Stimulated activated CD4-positive, alpha-beta T cell treated with anti-CD3 and anti-CD28 coated beads, Interleukin-4, amount 100 ng/mL, for 1 hour (primary cell): ENCODE measurements around the gene CEP104.
A peak's percentile ranks its signal among the peaks of the same experiment; 100 is the strongest.

Source experiments
- DNase-seq: peaks from one replicate; pipeline ENCODE4 v3.0.0-alpha.2; 2020

CEP104 gene

DNA sequence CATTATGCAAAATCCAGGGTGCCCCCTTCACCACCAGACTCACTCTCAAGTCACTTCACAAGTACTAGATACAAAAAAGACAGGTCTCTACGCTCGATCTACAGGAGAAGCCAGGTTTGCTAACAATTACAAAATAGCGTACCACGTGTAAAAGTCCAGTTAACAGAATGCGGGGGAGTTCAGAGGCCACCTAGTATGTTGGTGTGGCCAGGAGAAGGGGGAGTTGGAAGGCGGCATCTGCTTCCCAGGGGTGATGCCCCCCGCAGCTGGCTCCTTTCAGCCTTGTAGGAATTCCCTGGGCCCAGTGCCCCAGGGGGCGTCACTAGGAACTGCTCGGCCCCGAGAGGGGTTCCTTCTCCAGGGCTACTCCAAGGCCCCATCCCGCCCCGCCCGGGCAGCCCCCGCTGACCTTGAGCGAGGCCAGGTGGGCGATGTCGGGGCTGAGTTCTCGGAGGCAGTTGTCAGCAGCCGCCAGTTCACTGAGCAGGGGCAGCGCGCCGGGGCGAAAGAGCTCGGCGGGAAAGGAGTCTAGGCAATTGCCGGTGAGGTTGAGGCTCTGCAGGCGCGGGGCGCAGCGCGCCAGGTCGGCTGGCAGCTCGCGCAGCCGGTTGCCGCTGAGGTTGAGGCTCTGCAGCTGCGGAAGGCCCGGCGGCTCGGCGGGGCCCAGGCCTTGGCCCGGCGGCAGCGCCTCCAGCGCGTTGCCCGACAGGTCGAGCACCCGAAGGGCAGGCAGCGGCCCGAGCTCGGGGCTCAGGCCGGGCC, 61.4 kb downstream of the CEP104 start:
- no peak for DNase-seq

DNA sequence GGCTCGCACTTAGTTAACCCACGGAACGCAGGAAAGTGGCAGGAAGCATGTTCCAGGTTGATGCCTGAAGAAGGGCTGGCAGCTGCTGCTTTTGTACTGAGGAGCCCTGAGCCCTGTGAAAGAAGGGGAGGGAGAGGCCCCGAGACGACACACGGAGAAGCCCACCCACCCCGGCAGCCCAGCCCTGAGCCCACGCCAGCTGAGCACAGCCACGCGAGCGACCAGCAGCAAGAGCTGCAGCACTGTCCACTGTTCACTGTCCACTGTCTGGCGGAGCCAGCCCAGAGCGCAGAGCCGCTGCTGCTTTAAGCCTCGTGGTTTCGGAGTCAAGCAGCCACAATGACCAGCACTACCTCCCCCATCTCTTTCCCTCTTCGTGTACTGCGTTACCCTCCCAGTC, 66.1 kb downstream of the CEP104 start:
- no peak for DNase-seq

DNA sequence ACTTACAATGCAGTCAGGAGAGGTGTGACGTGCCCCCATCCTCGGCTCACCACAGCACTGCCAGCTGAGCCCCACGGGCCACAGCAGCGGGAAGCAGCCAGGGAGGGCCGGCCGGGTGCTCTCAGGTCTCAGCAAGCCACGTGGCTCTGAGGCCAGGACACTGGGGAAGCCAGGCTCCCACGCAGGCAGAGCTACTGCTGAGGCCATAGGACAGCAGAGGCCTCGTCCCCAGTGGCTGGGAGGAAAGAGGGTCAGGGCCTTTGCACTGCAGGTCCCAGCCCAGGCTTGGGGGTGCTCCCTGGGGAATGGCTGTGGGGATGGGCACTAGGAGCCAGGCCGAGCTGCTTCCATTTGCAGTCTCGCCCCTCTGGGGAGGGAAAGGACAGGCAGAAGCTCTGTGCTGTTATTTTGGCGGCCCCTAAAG, 66.5 kb downstream of the CEP104 start:
- DNase-seq = no peak

DNA sequence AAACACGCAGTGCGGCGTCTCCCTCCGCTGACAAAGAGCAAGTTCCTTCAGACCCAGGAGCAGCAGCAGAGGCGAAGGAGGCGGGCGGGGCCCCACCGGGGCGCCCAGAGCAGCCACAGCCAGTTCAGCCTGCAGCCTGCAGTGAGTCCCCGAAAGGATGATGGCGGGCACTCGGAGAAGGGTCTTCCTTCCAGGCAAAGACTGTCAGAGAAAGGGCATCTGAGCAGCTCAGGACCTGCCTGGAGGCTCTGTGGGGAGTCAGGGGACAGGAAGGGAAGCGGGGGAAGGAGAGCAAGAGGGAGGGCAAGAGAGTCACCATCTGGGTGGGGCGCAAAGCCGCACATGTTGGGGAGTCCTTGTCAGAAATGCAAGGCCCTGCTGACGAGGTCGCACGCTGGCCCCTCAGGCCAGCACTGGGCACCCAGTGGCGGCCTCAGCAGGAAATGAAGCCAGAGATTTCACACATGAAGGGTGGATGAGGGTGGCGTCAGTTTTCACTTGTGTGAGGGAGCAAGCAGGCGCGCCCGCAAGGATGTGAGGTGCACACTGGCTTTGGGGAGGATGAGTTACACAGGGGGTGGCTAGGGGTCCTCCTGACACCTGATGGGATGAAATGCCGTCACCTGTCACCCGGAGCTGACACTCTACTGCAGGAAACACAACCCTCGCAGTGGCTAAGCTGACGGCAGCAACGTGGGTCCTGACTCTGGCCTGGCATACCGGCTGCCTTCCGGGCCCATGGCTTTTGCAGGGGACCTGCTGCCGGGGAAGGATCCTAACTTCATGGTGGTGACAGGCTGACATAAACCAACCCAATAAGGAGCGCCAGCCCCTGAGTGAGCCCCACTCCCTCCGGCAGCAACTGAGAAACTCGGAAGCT, 67.3 kb downstream of the CEP104 start:
- DNase-seq = no peak

DNA sequence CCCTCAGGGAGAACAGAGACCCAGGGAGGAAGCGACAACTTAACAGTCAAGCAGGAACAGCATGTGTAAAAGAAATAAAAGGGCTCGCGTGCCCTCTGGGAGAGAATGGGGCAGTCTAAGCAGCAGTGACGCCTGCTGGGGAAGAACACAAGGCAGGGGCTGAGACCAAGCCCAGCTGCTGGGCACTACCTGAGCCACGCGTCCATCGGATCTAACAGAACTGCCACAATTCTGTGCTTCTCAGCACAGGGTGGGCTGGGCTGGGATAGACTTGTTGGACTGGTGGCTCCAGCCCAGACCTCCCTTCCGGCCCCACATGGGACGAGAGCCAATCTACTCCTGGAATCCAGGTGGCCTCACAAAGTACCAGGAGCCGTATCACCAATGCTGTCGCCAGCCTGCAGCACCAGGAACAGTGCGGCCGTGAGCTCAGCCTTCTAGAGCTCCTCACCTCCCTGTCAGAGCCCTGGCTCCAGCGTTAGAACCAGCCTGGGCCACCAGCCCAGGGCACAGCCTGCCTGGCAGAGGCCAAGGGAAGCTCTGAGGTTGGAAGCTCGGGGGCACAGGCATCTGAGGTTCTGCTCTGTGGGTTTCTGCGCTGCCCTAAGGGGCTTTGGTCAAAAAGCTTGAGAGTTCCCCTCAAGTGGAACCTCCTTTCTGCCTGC, 68.1 kb downstream of the CEP104 start:
- DNase-seq = no peak

DNA sequence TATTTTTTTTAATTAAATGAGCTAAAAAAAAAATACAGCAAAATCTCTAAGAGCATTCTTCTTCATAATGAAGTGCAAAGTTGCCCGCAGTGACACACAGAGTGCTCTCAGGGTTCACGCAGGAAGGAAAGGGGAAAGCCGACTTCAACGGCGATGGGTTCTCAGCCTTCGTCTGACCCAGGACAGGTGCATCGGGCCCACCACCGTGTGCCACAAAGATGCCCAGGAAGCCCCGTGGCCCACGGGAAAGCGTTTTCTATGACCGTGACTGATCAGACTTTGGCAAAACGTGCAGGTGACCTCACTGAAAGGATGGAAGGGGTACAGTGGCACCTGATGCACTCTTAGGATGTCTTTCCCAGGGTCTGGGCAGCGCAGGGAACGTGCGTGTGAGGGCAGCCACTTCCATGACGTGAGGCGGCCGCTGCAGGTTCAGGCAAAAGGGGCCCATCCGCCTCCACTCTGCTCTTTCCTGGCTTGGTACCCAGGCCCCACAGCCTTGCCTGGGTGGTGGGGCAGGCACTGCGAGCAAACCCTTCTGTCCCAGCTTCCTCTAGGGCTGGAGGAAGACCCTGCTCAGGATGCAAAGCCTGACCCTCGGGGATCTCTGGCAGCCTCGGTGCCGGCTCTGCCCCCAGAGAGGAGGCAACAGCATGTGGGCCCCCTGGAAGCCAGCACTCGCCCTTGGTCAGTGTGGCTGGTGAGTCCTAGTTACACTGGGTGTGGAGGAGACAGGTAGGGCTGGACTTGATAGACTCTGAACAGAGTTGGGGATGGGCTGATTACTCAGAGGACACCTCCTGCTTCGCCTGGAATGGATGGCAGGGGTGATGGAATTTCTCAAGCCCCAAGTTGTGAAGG, 69.0 kb downstream of the CEP104 start:
- no peak for DNase-seq

DNA sequence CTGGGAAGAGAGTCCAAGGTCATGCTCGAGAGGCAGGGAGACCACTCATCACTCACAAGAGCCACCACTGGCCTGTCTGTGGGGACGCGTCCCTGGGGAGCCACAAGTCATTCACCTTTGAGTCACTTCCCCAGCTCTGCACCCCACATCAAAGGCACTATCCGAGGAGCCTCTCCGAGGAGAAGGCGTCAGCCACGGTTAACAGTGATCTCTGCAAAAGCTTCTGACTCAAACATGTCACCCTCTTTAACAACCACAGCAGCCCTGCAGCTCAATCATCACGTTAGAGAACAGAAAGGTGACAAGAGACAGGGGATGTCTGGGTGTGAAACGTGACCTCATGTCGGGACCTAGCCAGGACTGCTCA, 69.7 kb downstream of the CEP104 start:
- peak; percentile 26 for DNase-seq

DNA sequence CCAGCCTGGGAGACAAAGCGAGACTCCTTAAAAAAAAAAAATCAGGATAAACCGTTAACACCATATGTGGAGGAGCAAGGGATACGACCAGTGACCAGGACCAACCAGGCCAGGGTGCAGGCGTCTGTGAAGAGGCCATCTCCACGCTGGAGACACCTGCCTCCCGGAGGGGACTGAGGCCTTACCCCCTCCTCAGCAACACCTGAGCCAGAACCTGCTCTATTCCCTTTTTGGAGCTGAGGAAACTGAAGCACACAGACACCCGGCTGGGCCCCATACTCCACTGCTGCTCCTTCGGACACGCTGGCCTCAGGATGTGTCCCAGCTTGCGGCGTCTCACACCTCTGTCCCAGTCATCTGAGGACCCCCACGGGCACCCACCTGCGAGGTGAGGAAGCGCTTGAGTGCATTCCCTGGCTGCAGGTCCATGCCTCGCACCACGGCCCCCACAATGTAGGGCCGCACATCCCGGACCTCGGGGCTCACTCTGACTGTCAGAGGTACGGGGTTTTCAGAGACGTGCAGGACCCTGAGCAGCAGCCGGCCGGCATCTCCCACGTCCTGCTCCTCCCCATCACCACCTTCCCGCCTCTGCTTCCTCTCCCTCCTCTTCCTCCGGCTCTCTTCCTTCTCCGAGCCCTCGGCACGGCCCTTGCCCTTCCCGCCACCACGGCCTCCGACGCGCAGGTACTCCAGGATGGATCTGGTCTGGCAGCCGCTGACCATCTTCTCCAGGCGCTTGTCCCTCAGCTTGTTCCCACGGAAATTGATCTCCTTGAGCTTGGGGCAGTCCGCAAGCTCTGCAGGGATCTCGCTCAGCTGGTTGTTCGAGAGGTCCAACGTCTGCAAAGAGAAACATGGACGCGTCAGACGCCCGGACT, 70.3 kb downstream of the CEP104 start:
- DNase-seq = no peak

DNA sequence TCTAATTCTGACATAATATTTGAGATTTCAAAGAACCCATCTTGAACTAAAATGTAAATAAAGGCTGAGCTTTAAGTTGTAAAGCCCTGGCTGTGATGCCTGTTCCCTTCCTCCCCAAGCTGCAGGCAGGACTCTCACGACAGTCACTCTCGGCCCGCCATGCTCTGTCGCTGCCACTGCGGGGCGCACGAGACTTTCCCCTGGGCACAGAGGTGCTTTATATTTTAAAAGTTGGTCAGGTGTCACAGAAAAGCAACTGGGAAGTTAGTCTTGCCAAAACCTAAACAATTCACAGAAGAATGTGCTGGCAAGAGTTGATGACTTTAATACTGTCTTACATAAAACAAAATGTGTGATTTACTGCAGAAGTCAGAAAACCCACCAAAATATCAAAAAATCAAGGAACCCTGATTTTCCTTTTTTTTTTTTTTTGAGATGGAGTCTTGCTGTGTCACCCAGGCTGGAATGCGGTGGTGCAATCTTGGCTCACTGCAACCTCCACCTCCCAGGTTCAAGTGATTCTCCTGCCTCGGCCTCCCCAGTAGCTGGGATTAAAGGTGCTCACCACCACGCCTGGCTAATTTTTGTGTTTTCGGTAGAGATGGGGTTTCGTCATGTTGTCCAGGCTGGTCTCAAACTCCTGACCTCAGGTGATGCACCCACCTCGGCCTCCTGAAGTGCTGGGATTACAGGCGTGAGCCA, 71.4 kb downstream of the CEP104 start:
- DNase-seq = no peak

DNA sequence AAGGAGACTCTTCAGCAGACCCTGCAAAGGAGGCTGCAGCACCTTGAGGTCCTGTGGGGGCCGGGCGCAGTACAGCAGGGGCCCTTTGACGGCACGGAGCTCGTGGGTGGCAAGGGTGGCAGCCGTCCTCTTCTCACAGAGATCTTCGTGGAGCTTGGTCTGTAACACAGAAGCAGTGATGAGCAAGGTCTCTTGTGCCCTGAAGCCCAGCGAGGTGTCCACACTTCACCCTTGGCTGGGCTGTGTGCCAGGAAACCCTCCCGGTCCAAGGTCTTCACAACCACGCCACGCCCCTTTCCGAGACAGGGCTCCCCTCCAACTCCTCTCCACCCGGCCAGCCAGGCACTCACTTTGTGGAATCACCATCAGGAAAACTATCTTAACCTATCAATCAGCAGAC, 72.0 kb downstream of the CEP104 start:
- no peak for DNase-seq

DNA sequence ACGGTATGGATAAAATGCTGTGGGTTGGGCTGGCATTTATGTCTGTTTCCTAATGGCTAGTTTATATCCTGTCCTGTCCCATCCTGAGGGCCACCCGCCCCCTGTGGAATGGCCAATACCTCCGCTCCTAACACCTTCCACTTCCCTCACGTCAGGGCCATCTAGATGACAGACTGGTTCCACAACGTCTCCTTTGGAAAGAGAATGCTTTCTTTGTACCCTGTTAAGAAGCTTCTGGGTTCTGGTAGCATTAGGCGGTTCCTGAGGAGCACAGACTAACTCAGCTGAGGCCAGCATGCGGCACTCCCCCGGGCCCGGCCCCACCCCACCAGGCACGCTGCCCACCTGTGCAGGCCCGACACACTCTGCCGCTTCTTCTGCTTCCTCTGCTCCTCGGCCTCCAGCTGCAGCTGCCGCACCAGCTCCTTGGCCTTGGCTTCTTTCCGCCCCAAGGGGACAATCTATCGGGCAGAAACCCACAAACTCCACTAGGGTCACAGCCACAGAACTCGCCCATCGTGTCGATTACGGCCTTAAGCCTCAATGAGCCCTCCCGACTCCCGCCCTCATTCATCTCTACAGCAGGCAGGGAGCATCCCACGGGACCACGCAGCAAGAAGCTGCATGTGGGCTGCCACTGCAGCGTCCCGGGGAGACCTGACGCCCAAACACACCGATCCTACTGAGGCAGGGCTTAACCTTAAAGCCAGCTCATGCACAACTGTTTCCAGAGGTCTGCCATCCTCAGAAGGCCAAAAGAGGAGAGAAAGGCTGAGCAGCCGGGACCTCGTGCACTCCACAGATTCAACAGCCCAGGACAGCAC, 73.1 kb downstream of the CEP104 start:
- DNase-seq = no peak

DNA sequence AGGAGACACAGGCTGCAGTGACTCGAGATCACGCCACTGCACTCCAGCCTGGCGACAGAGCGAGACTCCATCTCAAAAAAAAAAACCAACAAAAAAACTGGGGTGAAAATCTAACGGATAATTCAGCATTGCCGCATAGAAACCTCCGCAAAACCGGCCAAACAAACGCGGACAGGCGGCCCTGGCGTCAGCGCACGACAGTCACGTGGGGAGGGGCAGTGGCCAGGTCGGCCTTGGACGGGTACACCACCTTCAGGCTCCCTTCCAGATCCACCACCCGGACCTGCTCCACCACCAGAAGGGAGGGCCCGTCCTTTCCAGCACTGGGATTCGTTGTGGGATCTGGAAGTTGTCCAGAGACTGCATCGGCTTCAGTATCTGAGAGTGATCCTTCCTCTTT, 76.1 kb downstream of the CEP104 start:
- DNase-seq = no peak

DNA sequence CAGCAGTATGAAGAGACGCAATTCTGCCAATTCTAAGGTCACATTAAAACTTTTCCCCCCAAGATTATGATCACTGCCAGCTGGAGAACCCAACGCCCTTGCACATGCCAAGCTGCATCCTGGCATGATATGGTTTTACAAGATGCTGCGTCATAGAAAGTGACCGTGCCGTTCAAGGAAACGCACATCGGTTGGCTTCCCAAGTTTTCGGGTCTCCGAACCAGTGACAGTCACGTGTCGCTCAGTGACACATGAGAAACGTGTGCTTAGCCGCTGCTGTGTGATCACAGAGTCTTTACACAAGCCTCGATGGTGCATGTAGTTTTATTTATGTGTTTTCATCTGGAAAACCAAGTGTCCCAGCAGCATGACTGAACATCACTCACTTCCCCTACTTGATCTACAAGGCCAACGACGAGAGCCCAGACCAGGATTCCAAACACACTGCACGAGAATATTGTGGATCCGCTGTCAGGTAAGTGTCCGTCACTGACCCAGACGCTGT, 77.0 kb downstream of the CEP104 start:
- no peak for DNase-seq

DNA sequence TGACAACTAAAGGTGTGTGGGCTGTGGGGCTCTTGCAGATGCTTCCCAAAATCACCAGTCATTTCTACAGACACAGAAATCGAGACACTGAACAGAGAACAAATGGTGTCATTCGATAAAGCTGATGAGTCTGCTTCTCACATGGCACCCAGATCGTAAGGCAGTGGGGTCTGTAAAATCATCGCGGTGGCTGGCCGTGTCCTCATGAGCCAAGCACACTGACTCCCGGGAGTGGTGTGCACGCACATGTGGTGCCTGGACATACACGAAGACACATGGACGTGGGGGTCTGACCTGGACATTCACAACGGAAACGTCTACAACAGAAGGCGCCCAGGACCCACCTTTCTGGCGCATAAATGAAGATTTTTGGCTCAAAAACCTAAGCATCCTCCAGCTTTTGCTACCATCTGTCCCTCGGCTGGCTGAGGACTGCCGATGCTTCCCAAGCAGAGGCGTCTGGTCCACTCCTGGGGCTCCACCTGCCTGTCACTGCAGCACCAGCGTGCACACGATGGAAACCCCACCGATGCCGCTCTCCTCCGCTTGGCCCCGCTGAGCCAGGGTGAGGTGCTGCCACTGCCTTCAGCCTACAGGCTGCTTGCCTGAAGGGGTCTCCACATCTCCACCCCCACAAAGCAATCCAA, 77.6 kb downstream of the CEP104 start:
- DNase-seq = no peak

DNA sequence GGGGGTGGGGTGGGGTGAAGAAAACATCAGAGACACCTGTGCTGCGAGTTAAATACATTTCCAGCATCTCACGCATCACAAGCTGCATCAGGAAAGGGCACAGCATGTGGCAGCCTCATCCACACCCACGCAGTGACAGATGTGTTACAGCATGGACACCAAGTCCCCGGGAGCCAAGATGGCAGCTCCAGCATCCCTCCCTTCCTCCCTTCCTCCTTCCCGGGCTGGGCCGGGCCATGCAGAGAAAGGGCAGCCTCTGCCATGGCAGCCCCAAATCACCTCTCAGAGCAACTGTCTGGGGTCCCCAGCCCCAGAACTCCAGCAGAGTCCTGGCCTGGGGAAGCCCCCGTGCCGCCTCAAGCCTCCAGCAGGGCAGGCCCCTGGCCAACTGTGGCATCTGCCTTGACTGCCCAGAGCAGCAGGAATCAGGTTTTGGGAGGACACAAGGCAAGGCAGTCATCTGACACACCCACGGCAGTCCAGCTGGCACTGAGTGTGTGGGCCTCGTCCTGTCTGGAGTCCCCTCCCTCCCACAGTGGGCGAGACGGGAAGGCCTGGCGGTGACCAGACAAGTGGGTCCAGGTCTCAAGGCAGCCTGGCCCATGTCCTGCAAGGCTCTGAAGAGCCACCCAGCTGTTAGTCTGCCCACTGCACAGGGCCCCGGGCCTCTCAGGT, 78.3 kb downstream of the CEP104 start:
- no peak for DNase-seq

DNA sequence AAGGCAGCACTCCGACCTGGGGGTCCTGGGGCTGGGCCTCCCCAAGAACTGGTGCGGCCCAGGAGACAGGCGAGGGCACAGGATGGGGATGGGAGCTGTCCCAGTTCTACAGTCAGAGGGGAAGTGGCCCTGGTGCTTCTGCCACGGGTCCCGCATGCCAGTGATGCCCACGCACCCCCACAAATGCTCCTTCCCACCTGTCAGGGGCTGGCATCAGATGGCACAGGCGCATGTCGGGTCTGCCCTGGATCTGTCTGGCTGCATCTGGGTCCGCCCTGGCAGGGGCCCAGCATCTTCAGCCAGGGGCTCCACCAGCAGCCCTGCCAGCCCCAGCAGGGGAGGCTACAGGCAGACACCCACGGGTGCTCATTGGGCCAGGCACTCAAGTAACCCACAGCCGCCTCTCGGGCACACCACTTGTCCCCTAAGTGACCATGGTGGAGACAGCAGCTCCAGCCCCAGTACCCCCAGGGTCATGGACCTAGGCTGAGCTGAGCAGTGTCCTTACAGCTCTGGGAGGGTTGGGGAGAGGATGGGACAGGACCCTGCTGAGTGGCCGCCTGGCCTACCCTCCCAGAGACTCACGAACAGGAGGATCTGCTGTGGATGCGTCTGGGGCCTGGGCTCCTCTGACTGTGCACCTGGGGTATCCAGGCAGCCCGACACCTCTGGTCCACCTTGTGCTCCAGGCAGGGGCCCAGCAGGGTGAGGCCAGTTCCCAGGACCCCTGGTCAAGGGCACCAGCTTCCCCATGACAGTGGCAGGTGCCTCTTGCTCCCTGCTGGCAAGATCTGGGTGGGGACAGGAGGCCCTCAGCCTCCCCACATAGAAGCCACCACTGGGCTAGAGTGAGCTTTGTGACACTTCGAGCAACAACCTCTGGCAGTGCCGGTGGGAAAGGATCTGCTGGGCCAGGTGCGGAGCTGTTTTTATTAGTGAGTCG, 79.1 kb downstream of the CEP104 start:
- no peak for DNase-seq

DNA sequence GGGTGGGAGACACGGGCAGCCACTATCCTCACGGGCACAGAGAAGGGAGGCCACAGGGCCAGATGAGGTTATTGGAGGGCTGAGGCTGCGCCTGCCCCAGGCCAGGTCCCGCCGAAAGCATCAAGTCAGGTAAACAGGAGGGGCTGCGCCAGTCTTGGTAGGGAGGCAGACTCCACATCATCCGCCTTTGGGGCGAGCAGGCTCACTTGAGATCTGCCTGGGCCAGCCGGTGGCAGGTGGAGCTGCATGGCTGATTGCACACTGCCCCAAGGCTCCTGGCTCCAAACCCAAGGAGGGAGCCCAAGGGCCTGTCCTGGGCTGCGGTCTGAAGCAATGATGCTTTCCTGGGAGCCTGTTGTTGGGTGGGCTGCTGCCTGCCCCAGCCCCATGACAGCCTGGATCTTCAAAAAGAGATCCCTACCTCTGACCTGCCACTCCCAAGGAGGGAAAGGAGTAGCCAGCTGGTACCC, 79.9 kb downstream of the CEP104 start:
- no peak for DNase-seq
